ENCODE data around the gene ICAM2.
A peak's percentile ranks its signal among the peaks of the same experiment; 100 is the strongest.

ICAM2 gene

DNA sequence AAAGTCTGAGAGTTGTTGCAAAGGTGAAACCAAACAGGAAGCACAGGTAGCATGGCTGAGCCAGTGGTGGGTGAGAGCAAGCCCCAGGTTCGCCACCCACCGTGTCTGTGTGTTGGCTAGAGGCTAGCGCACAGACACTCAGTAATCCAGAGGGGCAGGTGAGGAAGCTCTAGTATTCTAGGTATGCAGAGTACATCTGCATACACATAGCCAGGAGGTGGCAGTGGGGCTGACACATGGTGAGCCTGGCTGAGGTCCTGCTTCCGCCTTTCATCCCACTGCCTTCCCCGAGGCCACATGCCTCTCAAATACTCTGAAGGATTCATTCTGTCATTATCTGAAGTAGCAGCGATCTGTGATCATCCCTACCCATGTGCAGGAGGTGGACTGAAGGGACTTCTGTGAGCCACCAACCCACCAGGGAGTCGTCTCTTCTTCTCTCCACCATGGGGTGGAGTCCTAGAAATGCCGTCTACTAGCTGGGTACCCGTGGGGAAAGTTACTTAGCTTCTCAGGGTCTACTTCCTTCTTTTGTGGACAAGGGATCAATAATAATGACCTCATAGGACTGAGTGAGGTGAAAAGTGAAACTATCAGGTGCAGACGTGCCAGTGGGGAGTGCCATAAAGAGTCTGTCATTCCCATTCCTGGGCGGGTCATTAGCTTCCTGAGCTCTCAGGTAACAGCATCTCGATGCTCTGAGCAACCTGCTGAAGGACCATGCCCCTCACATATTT is 36.0 kb upstream of the ICAM2 start:
- TF ChIP-seq, protein P1, sequence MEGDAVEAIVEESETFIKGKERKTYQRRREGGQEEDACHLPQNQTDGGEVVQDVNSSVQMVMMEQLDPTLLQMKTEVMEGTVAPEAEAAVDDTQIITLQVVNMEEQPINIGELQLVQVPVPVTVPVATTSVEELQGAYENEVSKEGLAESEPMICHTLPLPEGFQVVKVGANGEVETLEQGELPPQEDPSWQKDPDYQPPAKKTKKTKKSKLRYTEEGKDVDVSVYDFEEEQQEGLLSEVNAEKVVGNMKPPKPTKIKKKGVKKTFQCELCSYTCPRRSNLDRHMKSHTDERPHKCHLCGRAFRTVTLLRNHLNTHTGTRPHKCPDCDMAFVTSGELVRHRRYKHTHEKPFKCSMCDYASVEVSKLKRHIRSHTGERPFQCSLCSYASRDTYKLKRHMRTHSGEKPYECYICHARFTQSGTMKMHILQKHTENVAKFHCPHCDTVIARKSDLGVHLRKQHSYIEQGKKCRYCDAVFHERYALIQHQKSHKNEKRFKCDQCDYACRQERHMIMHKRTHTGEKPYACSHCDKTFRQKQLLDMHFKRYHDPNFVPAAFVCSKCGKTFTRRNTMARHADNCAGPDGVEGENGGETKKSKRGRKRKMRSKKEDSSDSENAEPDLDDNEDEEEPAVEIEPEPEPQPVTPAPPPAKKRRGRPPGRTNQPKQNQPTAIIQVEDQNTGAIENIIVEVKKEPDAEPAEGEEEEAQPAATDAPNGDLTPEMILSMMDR (IDR thresholded peaks at IDR 0.05; ENCODE audit: extremely low read depth, missing control alignments) = no peak
- DNase-seq (ENCODE audit: low spot score) = peak; percentile 75

DNA sequence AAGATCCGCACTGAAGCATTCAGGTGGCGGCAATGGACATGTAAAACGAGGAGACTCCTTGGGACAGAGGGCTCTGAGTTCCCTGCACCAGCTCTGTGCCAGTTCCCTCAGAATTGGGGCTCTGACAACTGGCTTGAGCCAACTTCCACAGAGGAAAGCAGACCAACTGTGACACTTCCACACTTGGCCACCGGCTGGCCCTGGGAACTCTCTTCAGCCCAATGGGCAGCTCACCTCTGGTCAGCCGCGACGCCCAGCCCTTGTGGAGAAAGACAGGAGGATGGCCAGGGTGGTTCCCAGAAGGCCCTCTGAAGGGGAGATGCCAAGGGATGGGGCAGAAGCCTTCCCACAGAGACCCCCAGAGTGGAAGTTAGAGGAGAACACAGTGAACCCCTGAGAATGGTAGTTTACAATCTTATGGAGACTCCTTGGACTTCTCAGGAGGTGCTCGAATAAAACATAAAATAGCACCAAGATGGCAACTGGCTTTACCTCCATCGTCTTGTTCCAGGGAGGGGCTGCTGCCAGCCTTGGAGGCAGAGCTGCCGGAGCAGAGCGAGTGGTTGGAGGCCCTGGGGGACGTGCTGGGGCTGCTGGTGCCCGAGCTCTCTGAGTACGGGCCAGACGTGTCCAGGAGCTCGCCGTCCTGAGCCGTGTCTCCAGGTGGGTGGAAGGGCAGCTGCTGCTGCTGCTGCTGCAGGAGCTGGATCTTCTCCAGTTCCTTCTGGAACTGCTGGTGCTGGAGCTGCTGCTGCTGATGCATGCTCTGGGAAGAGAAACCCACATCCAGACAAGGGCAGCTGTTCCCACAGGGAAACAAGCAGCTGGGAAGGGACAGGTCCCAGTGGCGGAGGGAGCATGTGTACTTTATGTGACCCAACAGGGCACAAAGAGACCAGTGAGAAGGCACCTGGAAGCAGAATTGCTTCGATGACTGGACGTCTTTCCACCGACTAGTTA is 35.0 kb upstream of the ICAM2 start:
- TF ChIP-seq, protein P1 (IDR thresholded peaks at IDR 0.05; ENCODE audit: extremely low read depth, missing control alignments) = no peak
- no peak for DNase-seq (ENCODE audit: low spot score)

DNA sequence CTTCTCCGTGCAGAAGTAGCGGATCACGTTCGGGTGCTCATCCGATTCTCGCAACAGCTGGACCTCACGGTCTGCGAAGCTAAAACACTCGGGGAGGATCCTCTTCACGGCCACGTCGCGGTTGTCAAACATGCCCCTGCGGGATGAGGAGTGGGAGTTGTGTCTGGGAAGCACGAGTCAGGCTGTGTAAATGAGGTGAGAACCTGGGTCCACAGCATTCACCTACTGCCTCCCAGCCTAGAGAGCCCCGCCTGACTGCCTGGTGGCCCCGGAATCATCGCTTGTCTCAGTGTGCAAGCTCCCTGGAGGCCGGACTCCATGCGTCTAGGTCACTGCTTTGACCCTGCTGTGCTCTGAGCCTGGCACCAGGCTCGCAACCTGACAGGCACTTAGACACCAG is 33.9 kb upstream of the ICAM2 start:
- TF ChIP-seq, protein P1 (IDR thresholded peaks at IDR 0.05; ENCODE audit: extremely low read depth, missing control alignments) = no peak
- DNase-seq (ENCODE audit: low spot score) = no peak

DNA sequence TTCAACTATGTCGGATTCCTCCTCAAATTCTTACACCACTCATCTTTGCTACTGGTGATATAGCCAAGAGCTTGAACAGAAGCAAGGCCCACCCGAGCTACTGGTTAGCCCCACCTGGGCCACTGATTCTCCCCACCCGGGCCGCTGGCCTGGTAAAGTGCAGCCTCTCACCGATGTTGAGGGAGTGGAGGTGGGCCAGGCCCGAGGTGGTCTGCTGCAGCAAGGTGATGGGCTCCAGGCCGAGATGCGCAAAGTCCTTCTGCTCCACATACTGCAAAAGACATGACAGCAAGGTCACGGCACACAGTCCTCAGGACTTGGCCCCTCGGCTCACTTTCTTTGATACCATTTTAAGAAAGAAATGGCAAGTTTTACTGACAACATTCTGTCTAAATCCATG is 32.7 kb upstream of the ICAM2 start:
- TF ChIP-seq, protein P1 (IDR thresholded peaks at IDR 0.05; ENCODE audit: extremely low read depth, missing control alignments) = no peak
- DNase-seq (ENCODE audit: low spot score) = no peak

DNA sequence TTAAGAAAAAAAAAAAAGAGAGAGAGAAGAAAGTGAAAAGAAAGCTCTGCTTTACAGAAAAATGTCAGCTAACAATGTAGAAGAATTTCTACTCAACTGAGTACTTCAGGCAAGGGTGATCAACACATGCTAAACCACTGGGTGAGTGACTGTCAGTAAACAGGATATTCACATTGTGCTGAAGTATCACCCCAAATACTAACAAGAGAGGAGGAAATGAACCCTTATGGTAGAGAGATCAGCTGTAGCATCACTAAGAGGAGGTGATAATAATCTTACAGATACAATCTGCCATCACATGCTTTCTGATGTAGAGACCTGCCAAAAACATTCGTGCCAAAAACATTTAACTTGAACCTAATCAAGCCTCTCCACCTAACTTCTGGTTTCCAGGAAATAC is 30.7 kb upstream of the ICAM2 start:
- DNase-seq (ENCODE audit: low spot score) = no peak
- TF ChIP-seq, protein P1 (IDR thresholded peaks at IDR 0.05; ENCODE audit: extremely low read depth, missing control alignments) = no peak

DNA sequence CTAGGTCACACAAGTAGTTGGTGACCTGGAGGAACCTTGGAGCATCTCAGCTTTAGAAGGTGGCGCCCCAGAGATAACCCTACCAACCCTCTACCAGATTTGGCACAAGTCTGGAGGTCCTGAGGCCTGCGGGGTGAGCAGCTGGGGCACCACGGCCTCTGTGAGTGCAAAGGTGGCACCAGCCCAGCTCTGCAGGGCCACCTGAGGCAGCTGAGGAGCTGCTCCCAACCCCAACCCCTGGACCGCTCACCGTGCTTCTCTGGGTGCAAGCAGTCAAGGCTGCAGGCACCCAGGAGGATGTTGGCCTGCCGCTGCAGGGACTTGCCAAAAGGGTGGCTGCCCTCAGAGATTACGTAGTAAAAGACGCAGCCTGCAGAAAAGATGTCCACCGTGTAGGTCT is 28.4 kb upstream of the ICAM2 start:
- TF ChIP-seq, protein P1 (IDR thresholded peaks at IDR 0.05; ENCODE audit: extremely low read depth, missing control alignments) = no peak
- no peak for DNase-seq (ENCODE audit: low spot score)

DNA sequence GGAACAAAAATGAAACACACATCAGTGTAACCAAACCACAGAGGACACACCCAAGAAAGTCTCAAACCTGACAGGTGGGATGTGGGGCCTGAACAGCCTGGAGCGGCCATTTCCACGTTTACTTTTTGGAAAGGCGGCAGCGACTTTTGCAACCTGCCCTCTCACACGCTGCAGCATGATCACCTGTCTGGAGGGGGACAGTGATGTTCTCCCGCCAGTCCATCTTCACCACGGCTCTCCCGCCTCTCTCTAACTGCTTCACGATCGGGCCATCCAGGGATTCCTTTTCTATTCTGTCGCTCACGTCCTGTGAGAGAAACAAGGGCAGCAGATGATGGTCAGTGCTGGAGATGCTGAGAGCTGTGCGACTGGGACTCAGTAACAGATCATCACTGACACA is 24.7 kb upstream of the ICAM2 start:
- TF ChIP-seq, protein P1 (IDR thresholded peaks at IDR 0.05; ENCODE audit: extremely low read depth, missing control alignments) = no peak
- no peak for DNase-seq (ENCODE audit: low spot score)

Data from GM20000 (cell line).